GM23338 (cell line): ENCODE results near the gene CYB5B. TPM values are rescaled to one million over a fixed set of nuclear protein-coding genes. Genes with fewer than 3 reads are reported as not detected.
"Not testable (repeated sequence)": the region's sequence is repeated elsewhere in the genome, so short reads cannot be mapped to it uniquely, and the experiment has no call there.

Experiments
- ATAC-seq: fragments of 200-7000 bp; cut with Tn5 transposase; 3 replicates; pipeline ENCODE4 v1.9.1; 2020
- DNase-seq: peaks from one replicate; pipeline ENCODE4 v3.0.0-alpha.2; 2015; ENCODE audit warnings: low spot score
- H2AFZ ChIP-seq: fragments of 200-600 bp; sonication (generic); 2 replicates; pipeline ENCODE4 v1.8.0; 2016; ENCODE audit warnings: antibody characterized with exemption, mild to moderate bottlenecking, moderate library complexity
- H3F3A ChIP-seq: fragments of 200-600 bp; sonication (generic); replicated peaks from 2 replicates; pipeline ENCODE4 v1.8.0; 2017; ENCODE audit warnings: antibody characterized with exemption, mixed run types, low read depth
- H3K27ac ChIP-seq: fragments of 200-600 bp; sonication (generic); 2 replicates; pipeline ENCODE4 v1.6.1; 2016; ENCODE audit warnings: low read depth
- H3K27me3 ChIP-seq: fragments of 200-600 bp; sonication (generic); 2 replicates; pipeline ENCODE4 v1.8.0; 2016; ENCODE audit warnings: mild to moderate bottlenecking, mixed run types, moderate library complexity; ENCODE audit not compliant: insufficient read depth
- H3K36me3 ChIP-seq: fragments of 200-600 bp; sonication (generic); 2 replicates; pipeline ENCODE4 v1.8.0; 2016; ENCODE audit warnings: mild to moderate bottlenecking; ENCODE audit not compliant: insufficient read depth
- H3K4me1 ChIP-seq: fragments of 200-600 bp; sonication (generic); 2 replicates; pipeline ENCODE4 v1.8.0; 2016; ENCODE audit warnings: mild to moderate bottlenecking, moderate library complexity; ENCODE audit not compliant: insufficient read depth
- H3K4me2 ChIP-seq: fragments of 200-600 bp; sonication (generic); 2 replicates; pipeline ENCODE4 v1.7.1; 2017; ENCODE audit warnings: mixed run types
- H3K4me3 ChIP-seq: fragments of 200-600 bp; sonication (generic); 2 replicates; pipeline ENCODE4 v1.6.1; 2016; ENCODE audit warnings: mixed run types
- H3K79me2 ChIP-seq: fragments of 200-600 bp; sonication (generic); replicated peaks from 2 replicates; pipeline ENCODE4 v1.8.0; 2017; ENCODE audit warnings: mild to moderate bottlenecking; ENCODE audit not compliant: insufficient read depth
- H3K9me2 ChIP-seq: fragments of 200-600 bp; sonication (generic); 2 replicates; pipeline ENCODE4 v1.8.0; 2017; ENCODE audit not compliant: insufficient read depth
- H4K20me1 ChIP-seq: fragments of 200-600 bp; sonication (generic); replicated peaks from 2 replicates; pipeline ENCODE4 v1.8.0; 2017; ENCODE audit warnings: mild to moderate bottlenecking; ENCODE audit not compliant: insufficient read depth
- H3K27ac Mint-ChIP-seq: 2 replicates; pipeline ENCODE4 v1.8.0; 2020; ENCODE audit warnings: inconsistent platforms, mild to moderate bottlenecking, moderate library complexity, mixed read lengths
- H3K27me3 Mint-ChIP-seq: 3 replicates; pipeline ENCODE4 v1.8.0; 2022; ENCODE audit warnings: low read depth, mild to moderate bottlenecking, moderate library complexity, mixed read lengths, inconsistent platforms; ENCODE audit not compliant: insufficient read depth, poor library complexity
- H3K36me3 Mint-ChIP-seq: 3 replicates; pipeline ENCODE4 v1.8.0; 2021; ENCODE audit warnings: low read depth, mild to moderate bottlenecking, inconsistent platforms, moderate library complexity, mixed read lengths
- H3K4me1 Mint-ChIP-seq: 3 replicates; pipeline ENCODE4 v1.8.0; 2020; ENCODE audit warnings: mild to moderate bottlenecking, inconsistent platforms, mixed read lengths
- H3K4me3 Mint-ChIP-seq: 3 replicates; pipeline ENCODE4 v1.8.0; 2021; ENCODE audit warnings: moderate library complexity, mild to moderate bottlenecking, inconsistent platforms, mixed read lengths
- H3K9me3 Mint-ChIP-seq: 3 replicates; pipeline ENCODE4 v1.8.0; 2020; ENCODE audit warnings: moderate library complexity, mild to moderate bottlenecking, inconsistent platforms, mixed read lengths
- EZH2 ChIP-seq: fragments of 200-600 bp; sonication (generic); IDR thresholded peaks from one replicate; pipeline ENCODE4 v1.8.0; 2017; ENCODE audit warnings: antibody characterized with exemption, mild to moderate bottlenecking, low read depth; ENCODE audit not compliant: unreplicated experiment
- EZH2phosphoT487 ChIP-seq: fragments of 200-600 bp; sonication (generic); IDR thresholded peaks from one replicate; pipeline ENCODE4 v1.8.1; 2018; ENCODE audit warnings: antibody characterized with exemption; ENCODE audit not compliant: unreplicated experiment
- JUNB ChIP-seq: IDR thresholded peaks from one replicate; pipeline ENCODE4 v1.6.1; 2016; ENCODE audit warnings: antibody characterized with exemption; ENCODE audit not compliant: unreplicated experiment
- STAT1 ChIP-seq: IDR thresholded peaks from one replicate; pipeline ENCODE4 v1.6.1; 2016; ENCODE audit warnings: antibody characterized with exemption; ENCODE audit not compliant: unreplicated experiment
- ZNF114 ChIP-seq: fragments of 250-450 bp; sonication (Bioruptor Pico); IDR thresholded peaks from 2 replicates; pipeline ENCODE4 v1.5.0; 2020; ENCODE audit warnings: mild to moderate bottlenecking, moderate library complexity
- ZNF331 ChIP-seq: fragments of 250-450 bp; sonication (Bioruptor Pico); IDR thresholded peaks from 2 replicates; pipeline ENCODE4 v1.5.0; 2020; ENCODE audit warnings: low read depth, mild to moderate bottlenecking, moderate library complexity
- polyA plus RNA-seq: library from polyadenylated mRNA; unstranded; fragments of >200 nt; fragmentation: Nextera tagmentation; extraction: Ambion mirVana; gene quantifications from 2 replicates; pipeline ENCODE4 v1.2.1, GENCODE V29; 2016
- total RNA-seq: library from RNA; depleted of rRNA; stranded (reverse); fragments of >200 nt; shearing (Covaris generic); gene quantifications from 2 replicates; pipeline ENCODE4 v1.2.3, GENCODE V29; 2014
- TF ChIP-seq, protein P1 (sequence below): IDR thresholded peaks from one replicate; pipeline ENCODE4 v1.6.1; 2018; ENCODE audit warnings: antibody characterized with exemption; ENCODE audit not compliant: unreplicated experiment
- TF ChIP-seq, protein P2 (sequence below): IDR thresholded peaks from 2 replicates; pipeline ENCODE4 v1.6.1; 2016; ENCODE audit warnings: antibody characterized with exemption
- TF ChIP-seq, protein P3 (sequence below): fragments of 250-450 bp; sonication (Bioruptor Pico); IDR thresholded peaks from 2 replicates; pipeline ENCODE4 v1.5.0; 2020; ENCODE audit warnings: mild to moderate bottlenecking, moderate library complexity

The CYB5B gene
- total and polyA plus RNA-seq, 2 experiments from 2014 or later = 72.0 to 110 TPM

DNA sequence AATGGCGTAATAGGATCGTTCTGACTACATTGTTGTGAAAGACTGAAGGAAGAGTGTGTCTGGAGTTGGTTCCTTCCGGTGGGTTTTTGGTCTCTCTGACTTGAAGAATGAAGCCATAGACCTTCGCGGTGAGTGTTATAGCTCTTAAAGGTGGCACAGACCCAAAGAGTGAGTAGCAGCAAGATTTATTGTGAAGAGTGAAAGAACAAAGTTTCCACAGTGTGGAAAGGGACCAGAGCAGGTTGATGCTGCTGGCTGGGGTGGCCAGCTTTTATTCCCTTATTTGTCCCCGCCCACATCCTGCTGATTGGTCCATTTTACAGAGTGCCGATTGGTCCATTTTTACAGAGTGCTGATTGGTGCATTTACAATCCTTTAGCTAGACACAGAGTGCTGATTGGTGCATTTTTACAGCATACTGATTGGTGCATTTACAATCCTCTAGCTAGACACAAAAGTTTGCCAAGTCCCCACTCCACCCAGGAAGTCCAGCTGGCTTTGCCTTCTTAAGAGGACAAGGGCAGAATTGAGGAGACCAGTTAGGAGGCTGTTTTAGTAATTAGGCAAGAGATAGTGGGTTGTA, 4.7 kb downstream of the CYB5B start:
- not testable (repeated sequence) for H3K4me3 Mint-ChIP-seq, H3K4me3 ChIP-seq, H3K9me2 ChIP-seq, H3K27ac Mint-ChIP-seq, H3K27me3 ChIP-seq, H3K9me3 Mint-ChIP-seq, H3K27ac ChIP-seq, H3K4me1 ChIP-seq, H3F3A ChIP-seq, ATAC-seq, H3K4me2 ChIP-seq, DNase-seq, H2AFZ ChIP-seq, H3K4me1 Mint-ChIP-seq
- peaks cover 32% of the 10 kb centered on the region; the same call in 1 of the 2 replicates for H3K36me3 ChIP-seq
- peaks cover 94% of the 10 kb centered on the region for H3K79me2 ChIP-seq
- H3K36me3 Mint-ChIP-seq = peaks cover 59% of the 10 kb centered on the region
- H4K20me1 ChIP-seq = peaks cover 22% of the 10 kb centered on the region
- H3K27me3 Mint-ChIP-seq = peaks cover 11% of the 10 kb centered on the region

DNA sequence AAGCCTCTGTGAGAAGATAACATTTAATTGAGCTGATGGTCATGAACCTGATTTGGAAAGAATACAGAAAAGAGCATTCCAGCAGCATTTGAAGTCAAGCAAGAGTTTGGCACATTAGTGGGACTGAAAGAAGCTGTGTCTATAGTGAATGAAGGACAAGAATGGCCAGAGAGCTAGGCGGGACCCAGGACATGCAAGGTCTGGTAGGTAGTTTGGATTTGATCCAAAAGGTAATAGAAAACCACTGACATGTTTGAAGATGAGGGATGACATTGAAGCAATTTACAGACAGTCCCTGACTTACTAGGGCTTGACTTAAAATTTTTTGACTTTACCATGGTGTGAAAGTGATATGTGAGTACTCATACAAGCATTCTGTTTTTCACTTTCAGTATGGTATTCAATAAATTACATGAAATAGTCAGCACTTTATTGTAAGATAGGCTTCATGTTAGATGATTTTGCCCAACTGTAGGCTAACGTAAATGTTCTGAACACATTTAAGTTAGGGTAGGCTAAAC, 7.6 kb downstream of the CYB5B start:
- Mint-ChIP-seq H3K36me3 (peaks cover 48% of the 10 kb centered on the region), H3K4me1 (no peaks in the 10 kb centered on the region; the same call in 2 of the 3 replicates), H3K9me3 (peaks cover 7% of the 10 kb centered on the region), H3K4me3 (no peak overlapping the region), H3K27ac (no peak overlapping the region), H3K27me3 (peaks cover 5% of the 10 kb centered on the region)
- no peaks in the 10 kb centered on the region for H3K9me2 ChIP-seq
- no peak overlapping the region for H2AFZ ChIP-seq
- no peak overlapping the region for H3K4me2 ChIP-seq
- no peaks in the 10 kb centered on the region for H3K4me1 ChIP-seq
- ATAC-seq (no peak), DNase-seq (no peak)
- no peaks in the 10 kb centered on the region for H3K27me3 ChIP-seq
- no peak overlapping the region for H3K27ac ChIP-seq
- H3K36me3 ChIP-seq = peaks cover 32% of the 10 kb centered on the region; the same call in 1 of the 2 replicates
- no peaks in the 10 kb centered on the region; the same call in 1 of the 2 replicates for H3F3A ChIP-seq
- H4K20me1 ChIP-seq = peaks cover 25% of the 10 kb centered on the region
- H3K79me2 ChIP-seq = peaks cover 100% of the 10 kb centered on the region
- H3K4me3 ChIP-seq = no peak overlapping the region
- no peak for TF ChIP-seq EZH2phosphoT487
- no peak for TF ChIP-seq ZNF331 (CRISPR knock-in tag)
- TF ChIP-seq STAT1 = no peak
- TF ChIP-seq, protein P1, sequence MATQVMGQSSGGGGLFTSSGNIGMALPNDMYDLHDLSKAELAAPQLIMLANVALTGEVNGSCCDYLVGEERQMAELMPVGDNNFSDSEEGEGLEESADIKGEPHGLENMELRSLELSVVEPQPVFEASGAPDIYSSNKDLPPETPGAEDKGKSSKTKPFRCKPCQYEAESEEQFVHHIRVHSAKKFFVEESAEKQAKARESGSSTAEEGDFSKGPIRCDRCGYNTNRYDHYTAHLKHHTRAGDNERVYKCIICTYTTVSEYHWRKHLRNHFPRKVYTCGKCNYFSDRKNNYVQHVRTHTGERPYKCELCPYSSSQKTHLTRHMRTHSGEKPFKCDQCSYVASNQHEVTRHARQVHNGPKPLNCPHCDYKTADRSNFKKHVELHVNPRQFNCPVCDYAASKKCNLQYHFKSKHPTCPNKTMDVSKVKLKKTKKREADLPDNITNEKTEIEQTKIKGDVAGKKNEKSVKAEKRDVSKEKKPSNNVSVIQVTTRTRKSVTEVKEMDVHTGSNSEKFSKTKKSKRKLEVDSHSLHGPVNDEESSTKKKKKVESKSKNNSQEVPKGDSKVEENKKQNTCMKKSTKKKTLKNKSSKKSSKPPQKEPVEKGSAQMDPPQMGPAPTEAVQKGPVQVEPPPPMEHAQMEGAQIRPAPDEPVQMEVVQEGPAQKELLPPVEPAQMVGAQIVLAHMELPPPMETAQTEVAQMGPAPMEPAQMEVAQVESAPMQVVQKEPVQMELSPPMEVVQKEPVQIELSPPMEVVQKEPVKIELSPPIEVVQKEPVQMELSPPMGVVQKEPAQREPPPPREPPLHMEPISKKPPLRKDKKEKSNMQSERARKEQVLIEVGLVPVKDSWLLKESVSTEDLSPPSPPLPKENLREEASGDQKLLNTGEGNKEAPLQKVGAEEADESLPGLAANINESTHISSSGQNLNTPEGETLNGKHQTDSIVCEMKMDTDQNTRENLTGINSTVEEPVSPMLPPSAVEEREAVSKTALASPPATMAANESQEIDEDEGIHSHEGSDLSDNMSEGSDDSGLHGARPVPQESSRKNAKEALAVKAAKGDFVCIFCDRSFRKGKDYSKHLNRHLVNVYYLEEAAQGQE = no peak
- TF ChIP-seq EZH2 = no peak
- TF ChIP-seq, protein P2, sequence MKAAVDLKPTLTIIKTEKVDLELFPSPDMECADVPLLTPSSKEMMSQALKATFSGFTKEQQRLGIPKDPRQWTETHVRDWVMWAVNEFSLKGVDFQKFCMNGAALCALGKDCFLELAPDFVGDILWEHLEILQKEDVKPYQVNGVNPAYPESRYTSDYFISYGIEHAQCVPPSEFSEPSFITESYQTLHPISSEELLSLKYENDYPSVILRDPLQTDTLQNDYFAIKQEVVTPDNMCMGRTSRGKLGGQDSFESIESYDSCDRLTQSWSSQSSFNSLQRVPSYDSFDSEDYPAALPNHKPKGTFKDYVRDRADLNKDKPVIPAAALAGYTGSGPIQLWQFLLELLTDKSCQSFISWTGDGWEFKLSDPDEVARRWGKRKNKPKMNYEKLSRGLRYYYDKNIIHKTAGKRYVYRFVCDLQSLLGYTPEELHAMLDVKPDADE = no peak
- no peak for TF ChIP-seq ZNF114 (CRISPR knock-in tag)
- TF ChIP-seq JUNB = no peak
- TF ChIP-seq, protein P3, sequence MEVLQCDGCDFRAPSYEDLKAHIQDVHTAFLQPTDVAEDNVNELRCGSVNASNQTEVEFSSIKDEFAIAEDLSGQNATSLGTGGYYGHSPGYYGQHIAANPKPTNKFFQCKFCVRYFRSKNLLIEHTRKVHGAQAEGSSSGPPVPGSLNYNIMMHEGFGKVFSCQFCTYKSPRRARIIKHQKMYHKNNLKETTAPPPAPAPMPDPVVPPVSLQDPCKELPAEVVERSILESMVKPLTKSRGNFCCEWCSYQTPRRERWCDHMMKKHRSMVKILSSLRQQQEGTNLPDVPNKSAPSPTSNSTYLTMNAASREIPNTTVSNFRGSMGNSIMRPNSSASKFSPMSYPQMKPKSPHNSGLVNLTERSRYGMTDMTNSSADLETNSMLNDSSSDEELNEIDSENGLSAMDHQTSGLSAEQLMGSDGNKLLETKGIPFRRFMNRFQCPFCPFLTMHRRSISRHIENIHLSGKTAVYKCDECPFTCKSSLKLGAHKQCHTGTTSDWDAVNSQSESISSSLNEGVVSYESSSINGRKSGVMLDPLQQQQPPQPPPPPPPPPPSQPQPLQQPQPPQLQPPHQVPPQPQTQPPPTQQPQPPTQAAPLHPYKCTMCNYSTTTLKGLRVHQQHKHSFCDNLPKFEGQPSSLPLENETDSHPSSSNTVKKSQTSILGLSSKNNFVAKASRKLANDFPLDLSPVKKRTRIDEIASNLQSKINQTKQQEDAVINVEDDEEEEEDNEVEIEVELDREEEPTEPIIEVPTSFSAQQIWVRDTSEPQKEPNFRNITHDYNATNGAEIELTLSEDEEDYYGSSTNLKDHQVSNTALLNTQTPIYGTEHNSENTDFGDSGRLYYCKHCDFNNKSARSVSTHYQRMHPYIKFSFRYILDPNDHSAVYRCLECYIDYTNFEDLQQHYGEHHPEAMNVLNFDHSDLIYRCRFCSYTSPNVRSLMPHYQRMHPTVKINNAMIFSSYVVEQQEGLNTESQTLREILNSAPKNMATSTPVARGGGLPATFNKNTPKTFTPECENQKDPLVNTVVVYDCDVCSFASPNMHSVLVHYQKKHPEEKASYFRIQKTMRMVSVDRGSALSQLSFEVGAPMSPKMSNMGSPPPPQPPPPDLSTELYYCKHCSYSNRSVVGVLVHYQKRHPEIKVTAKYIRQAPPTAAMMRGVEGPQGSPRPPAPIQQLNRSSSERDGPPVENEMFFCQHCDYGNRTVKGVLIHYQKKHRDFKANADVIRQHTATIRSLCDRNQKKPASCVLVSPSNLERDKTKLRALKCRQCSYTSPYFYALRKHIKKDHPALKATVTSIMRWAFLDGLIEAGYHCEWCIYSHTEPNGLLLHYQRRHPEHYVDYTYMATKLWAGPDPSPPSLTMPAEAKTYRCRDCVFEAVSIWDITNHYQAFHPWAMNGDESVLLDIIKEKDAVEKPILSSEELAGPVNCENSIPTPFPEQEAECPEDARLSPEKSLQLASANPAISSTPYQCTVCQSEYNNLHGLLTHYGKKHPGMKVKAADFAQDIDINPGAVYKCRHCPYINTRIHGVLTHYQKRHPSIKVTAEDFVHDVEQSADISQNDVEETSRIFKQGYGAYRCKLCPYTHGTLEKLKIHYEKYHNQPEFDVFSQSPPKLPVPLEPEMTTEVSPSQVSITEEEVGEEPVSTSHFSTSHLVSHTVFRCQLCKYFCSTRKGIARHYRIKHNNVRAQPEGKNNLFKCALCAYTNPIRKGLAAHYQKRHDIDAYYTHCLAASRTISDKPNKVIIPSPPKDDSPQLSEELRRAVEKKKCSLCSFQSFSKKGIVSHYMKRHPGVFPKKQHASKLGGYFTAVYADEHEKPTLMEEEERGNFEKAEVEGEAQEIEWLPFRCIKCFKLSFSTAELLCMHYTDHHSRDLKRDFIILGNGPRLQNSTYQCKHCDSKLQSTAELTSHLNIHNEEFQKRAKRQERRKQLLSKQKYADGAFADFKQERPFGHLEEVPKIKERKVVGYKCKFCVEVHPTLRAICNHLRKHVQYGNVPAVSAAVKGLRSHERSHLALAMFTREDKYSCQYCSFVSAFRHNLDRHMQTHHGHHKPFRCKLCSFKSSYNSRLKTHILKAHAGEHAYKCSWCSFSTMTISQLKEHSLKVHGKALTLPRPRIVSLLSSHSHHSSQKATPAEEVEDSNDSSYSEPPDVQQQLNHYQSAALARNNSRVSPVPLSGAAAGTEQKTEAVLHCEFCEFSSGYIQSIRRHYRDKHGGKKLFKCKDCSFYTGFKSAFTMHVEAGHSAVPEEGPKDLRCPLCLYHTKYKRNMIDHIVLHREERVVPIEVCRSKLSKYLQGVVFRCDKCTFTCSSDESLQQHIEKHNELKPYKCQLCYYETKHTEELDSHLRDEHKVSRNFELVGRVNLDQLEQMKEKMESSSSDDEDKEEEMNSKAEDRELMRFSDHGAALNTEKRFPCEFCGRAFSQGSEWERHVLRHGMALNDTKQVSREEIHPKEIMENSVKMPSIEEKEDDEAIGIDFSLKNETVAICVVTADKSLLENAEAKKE (CRISPR knock-in tag) = no peak
